Mononuclear cell (primary cell): ENCODE measurements around the gene PARD3B. TPM values are rescaled to one million over a fixed set of nuclear protein-coding genes. Genes with fewer than 3 reads are reported as not detected.

Experiments used
- H3K27me3 ChIP-seq: 2 replicates; pipeline ENCODE4 v1.6.0; 2011; ENCODE audit warnings: low read length, control low read depth; ENCODE audit not compliant: insufficient read depth
- H3K4me1 ChIP-seq: 2 replicates; pipeline ENCODE4 v1.5.1; 2011; ENCODE audit warnings: mild to moderate bottlenecking, low read length, control low read depth; ENCODE audit not compliant: insufficient read depth
- H3K4me3 ChIP-seq: 2 replicates; pipeline ENCODE4 v1.5.1; 2011; ENCODE audit warnings: mild to moderate bottlenecking, low read length, moderate library complexity
- H3K9me3 ChIP-seq: 2 replicates; pipeline ENCODE4 v1.5.1; 2011; ENCODE audit warnings: low read depth, mild to moderate bottlenecking, control low read depth, low read length
- total RNA-seq: library from RNA; depleted of rRNA; stranded (reverse); fragments of >200 nt; gene quantifications from one replicate; pipeline ENCODE4 v1.2.3, GENCODE V29; 2012

The PARD3B gene
- total RNA-seq, 1 donor = 0.94 TPM

DNA sequence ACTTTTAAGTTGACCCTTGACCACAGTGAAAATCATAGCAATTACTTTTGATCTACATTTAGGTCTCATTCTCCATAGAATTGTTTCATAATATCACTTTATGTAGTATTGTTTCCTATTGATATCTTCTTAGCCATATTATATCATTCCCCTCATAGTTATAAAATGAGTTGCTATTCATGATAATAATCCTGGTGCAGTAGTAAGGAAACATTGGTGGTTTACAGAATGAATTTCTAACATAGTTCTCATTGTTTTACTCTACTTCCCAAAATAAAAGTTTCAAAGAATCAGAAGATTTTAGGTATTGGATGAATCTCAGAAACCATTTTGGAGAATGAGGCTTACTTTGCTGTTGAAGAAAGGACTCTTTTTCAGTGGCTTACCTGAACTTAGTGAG is 246.0 kb downstream of the PARD3B start:
- H3K9me3 ChIP-seq = no peaks in the 10 kb centered on the region
- H3K4me1 ChIP-seq = no peaks in the 10 kb centered on the region
- H3K27me3 ChIP-seq = no peaks in the 10 kb centered on the region
- no peak overlapping the region for H3K4me3 ChIP-seq

DNA sequence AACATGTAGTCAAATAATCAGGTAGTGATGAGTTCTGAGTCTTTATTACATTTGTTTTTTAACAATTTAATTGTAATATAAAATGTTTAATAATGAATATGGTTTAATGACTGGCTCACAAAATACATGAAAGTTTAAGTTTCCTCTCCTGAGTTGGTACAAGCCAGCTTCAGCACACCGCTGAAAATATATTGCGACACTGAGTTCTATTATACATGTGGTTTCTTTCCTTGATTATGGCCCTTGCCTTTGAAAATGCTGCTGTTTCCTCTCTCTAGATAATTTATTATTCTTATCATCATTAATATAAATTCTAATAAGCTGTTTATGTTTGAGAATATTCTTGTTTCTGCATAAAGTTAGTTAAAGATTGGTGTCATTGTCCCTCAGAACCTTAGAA is 249.3 kb downstream of the PARD3B start:
- no peaks in the 10 kb centered on the region for H3K27me3 ChIP-seq
- H3K4me1 ChIP-seq = no peaks in the 10 kb centered on the region
- H3K4me3 ChIP-seq = no peak overlapping the region
- no peaks in the 10 kb centered on the region for H3K9me3 ChIP-seq

DNA sequence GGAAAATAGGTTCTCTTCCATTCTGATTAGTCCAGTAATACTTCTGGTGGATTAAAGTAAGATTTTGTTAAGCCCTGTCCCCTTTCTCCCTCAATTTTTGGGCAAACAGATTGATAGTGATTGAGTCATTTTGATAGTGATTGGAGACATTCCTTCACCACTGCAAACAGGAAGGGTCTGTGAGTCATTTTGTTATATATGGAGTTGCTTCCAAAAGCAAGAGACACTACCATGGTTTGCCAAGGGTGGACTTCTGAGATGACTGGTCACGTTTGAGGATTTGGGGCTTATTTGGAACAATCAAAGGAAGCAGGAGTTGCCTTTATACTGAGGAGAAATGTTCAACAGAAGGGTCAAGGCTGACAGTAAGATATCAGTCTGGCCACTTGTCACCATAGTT is 249.9 kb downstream of the PARD3B start:
- Histone ChIP-seq H3K9me3 (no peaks in the 10 kb centered on the region), H3K4me3 (no peak overlapping the region), H3K27me3 (no peaks in the 10 kb centered on the region), H3K4me1 (no peaks in the 10 kb centered on the region)

DNA sequence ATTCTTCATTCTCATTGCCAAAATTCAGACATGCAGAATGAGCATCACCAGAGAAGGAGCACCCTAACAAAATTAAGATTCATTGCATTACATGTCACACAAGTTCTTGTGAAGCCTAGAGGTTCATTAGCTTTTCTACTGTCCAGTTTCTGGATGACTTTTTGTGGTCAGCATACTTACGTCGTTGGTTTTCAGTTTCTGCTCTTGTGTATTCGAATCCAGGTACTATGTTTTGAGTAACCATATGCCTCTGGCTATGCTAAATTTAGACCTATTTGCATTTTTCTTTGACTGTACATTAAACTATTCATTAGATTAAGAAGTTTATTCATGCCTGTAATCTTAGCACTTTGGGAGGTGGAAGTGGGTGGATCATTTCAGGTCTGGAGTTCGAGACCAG is 251.3 kb downstream of the PARD3B start:
- no peaks in the 10 kb centered on the region for H3K27me3 ChIP-seq
- H3K4me1 ChIP-seq = no peaks in the 10 kb centered on the region
- no peaks in the 10 kb centered on the region for H3K9me3 ChIP-seq
- H3K4me3 ChIP-seq = no peak overlapping the region

DNA sequence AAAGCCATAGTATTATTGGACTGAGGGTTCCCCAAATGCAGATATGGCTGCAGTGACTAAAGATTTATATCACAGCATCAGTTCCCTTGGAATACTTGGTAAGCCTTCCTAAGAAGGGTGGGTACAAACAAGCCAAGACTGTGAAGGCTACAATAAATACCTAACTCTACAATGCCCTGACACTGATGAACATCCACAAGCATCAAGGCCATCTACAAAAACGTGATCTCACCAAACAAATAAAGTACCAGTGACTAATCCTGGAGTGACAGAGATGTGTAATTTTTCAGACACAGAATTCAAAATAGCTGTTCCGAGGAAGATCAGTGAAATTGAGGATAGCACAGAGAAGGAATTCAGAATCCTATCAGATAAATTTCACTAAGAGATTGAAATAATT is 254.5 kb downstream of the PARD3B start:
- Histone ChIP-seq H3K4me1 (no peaks in the 10 kb centered on the region), H3K4me3 (no peak overlapping the region), H3K27me3 (no peaks in the 10 kb centered on the region), H3K9me3 (no peaks in the 10 kb centered on the region)

DNA sequence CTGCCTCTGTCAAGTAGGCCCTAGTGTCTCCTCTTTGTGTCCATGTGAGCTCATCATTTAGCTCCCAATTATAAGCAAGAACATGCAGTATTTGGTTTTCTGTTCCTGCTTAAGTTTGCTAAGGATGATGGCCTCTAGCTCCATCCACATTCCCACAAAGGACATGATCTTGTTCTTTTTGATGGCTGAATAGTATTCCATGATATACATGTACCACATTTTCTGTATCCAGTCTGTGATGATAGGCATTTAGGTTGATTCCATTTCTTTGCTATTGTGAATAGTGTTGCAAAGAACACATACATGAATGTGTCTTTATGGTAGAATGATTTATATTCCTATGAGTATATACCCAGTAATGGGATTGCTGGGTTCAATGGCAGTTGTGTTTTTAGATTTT is 263.2 kb downstream of the PARD3B start:
- Histone ChIP-seq H3K27me3 (no peaks in the 10 kb centered on the region), H3K4me3 (no peak overlapping the region), H3K9me3 (peaks cover 8% of the 10 kb centered on the region), H3K4me1 (no peaks in the 10 kb centered on the region)

DNA sequence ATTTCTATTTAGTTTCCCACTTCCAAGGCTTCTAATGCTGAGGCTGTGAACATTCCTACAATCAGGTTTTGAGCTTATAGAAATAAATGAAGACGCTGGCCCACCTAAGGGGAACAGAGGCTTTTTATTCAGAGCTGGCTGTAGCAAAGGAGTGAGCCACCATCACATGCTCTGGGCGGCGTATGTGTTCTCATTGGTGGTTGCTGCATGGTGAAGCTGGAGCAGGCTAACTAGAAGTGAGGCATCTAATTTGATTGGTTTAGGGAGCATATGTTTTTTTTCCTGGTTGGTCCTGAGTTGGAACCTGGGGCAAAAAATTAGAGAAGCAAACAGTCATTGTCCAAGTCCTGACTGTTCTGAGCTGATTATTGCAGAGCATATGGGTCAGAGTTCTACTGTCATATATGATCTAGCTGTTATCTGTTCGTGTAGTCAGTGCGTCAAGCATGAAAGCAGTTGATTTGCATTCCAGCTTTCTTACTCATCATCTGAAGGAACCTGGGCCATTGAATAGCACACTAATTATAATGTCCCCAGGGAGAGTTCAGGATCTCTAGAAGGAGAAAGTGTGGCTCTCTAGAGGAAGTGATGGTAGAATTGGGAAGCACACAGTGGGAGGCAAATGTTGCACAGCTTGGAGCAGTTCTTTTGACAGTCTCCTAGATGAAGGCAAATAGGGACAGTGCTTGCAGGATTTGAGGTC is 279.6 kb downstream of the PARD3B start:
- Histone ChIP-seq H3K4me3 (no peak overlapping the region), H3K9me3 (no peaks in the 10 kb centered on the region), H3K27me3 (no peaks in the 10 kb centered on the region), H3K4me1 (no peaks in the 10 kb centered on the region)

DNA sequence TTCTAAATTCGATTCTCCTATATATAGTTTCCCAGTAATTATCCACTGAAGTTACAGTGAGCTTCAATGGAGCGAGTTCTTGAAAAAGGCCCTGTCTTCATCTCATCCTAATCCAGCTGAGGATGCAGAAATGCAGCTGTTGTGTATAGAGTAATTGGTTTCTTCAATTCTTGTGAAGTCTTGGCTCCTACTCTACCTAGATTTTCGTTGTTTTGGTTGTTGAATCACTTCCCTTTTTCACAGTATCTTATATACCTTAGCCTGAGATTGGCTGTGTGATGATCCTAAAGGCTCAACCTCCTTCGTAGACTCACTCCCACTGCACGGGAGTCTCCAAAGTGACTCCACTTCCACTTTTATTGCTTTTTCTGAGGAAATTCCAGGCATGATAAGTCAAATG is 280.4 kb downstream of the PARD3B start:
- Histone ChIP-seq H3K27me3 (no peaks in the 10 kb centered on the region), H3K4me1 (no peaks in the 10 kb centered on the region), H3K4me3 (no peak overlapping the region), H3K9me3 (no peaks in the 10 kb centered on the region)

DNA sequence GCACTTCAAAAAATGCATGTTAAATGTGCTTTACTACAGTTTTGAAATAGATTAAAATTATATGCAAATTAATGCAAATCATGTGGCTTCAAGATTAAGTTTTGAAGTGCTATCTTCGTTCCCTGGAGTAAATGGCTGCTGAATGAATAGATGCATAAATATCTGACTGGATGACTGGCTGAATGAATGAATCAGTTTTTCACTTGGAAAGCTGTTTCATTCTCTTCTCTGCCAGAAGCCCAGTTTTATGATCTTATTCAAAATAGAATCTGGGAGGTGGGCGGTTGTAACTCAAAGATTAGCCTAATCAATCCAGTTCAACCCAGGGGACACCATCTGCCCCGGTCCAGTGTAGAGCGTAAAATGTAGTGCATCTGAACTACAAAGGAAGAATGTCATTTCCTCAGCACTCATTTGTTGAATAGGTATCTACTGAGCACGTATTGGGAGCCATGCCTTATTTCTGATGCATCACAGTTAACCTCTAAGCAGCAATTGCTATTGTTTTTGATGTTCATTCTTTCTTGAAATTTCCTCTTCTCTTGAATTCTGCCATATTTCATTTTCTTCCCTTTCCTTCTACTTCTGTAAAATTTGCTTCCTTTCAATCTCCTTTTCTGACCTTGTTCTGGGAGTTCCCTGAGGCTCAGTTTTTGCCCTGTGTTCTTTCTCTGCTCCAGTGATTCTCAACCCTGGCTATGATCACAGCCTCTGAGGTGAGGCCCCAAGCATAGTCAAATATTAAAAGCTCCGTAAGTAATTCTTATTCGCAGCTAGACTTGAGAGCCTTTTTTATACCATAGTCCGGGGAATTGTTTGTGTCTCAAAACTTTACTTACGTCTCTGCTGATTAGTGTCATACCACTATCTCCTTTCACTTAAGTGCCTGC is 282.7 kb downstream of the PARD3B start:
- H3K4me1 ChIP-seq = no peaks in the 10 kb centered on the region
- H3K9me3 ChIP-seq = no peaks in the 10 kb centered on the region
- H3K27me3 ChIP-seq = no peaks in the 10 kb centered on the region
- no peak overlapping the region for H3K4me3 ChIP-seq

DNA sequence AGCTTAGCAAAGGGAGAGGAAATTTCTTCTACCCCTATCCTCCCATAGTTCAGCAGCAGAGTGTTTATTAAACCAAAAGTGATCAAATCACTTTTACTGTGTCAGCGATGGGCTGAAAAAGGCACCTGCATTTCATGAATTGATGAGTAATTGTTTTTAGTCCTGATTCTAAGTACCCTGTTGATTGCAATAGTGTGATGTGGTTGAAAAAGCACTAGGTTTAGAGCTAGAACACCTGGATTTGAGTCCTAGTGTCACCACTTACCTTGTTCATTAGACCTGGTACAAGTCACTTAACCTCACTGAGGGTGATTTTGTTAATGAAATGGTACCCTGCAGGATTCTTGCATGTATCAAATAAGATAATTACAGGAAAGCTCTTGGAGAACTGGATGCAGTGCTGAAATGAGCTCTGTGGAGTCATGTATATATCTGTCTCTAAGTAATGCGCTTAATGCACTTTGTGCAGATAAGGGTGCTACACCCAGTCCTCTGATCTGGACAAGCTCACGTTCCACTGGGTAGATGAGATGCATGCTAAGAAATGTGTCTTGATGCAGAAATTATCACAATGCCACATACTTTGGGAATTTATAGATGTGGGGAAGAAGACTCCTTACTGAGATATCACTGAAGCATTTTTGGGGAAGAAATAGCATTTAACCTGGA is 289.6 kb downstream of the PARD3B start:
- no peaks in the 10 kb centered on the region for H3K27me3 ChIP-seq
- H3K4me1 ChIP-seq = no peaks in the 10 kb centered on the region
- no peak overlapping the region for H3K4me3 ChIP-seq
- H3K9me3 ChIP-seq = no peaks in the 10 kb centered on the region

DNA sequence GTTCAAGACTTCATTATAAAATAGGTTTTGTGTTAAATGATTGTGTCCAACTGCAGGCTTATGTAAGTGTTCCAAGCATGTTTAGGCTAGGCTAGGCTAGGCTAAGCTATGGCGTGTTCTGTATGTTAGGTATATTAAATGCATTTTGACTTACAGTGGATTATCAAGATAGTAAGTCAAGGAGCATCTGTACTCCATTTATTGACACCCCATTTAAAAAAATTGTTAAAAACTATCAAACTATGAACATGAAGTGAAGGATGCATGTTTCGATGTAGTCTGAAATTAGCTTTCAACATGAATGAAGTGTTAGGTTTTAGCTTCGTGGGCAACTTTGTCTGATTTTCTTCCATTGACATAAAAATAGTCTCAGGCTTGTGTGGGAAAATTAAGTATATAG is 290.5 kb downstream of the PARD3B start:
- Histone ChIP-seq H3K27me3 (no peaks in the 10 kb centered on the region), H3K4me3 (no peak overlapping the region), H3K9me3 (no peaks in the 10 kb centered on the region), H3K4me1 (no peaks in the 10 kb centered on the region)

DNA sequence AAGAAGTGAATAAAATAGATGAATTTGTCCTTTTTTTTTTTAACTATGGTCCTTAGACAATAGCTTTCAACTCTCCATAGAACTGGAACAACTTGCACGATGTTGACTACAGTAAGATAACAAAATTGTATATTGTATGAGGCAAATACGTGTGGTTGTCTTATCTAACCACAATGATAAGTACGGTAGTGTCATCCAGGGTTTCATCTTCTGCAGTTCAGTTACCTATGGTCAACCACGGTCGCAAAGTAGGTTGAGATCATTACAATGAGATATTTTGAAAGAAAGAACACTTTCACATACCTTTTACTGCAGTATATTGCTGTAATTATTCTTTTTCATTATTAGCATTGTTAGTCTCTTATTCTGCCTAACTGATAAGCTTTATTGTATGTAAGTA is 295.2 kb downstream of the PARD3B start:
- Histone ChIP-seq H3K9me3 (no peaks in the 10 kb centered on the region), H3K4me1 (no peaks in the 10 kb centered on the region), H3K27me3 (no peaks in the 10 kb centered on the region), H3K4me3 (no peak overlapping the region)

DNA sequence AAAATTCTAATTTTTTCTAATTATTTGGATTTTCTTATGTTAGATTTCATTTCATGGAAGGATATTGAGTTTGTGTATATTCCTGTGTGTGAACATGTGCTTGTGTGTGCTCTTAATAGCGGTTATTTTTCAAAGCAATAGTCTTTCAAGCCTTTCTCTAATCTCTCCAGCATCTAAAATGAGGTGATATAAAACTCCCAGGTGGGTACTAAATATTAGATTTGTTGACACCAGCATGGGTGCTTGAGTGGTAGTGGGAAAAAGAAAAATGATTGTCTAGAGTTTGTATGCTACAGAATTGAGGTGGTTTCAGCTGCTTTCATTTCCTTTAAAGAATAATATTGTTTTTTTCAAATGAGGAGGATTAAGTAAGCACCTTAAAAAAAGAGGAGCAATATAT is 296.8 kb downstream of the PARD3B start:
- no peak overlapping the region for H3K4me3 ChIP-seq
- H3K4me1 ChIP-seq = no peaks in the 10 kb centered on the region
- H3K9me3 ChIP-seq = no peaks in the 10 kb centered on the region
- H3K27me3 ChIP-seq = no peaks in the 10 kb centered on the region

DNA sequence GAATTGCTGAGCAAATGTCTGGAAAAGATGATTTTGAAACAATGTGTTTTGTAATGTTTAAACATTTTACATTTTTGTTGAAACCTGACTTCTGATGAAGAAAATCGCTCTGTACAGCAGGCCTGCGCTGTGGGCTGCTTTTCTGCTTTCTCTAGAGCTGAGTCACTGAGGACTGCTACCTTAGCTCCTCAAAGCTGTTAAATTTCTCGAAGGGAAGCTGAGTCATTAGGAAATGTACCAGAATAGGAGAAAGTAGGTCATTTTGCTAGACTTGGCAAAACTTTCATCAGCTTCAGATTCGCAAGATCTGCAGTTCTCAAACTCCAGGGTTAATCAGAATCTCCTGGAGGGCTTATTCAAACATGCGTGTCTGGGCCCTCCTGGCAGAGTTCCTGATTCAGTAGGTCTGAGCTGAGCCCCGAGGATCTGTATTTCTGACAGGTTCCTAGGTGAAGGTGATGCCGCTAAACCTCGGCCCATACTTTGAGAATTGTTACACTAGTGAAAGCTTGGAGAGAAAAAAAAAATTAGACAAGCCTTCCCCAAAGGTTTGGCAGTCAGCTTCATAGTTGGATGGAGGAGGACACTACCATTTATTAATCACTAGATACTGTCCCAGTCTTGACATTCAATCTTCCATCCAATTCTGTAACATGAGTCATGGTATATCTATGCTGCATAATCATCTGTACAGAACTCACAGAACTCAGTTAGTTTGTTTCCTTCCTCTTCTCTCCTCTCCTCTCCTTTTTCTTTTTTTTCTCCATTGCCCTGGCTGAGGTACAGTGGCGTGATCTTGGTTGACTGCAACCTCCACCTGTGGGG is 297.6 kb downstream of the PARD3B start:
- H3K4me1 ChIP-seq = no peaks in the 10 kb centered on the region

DNA sequence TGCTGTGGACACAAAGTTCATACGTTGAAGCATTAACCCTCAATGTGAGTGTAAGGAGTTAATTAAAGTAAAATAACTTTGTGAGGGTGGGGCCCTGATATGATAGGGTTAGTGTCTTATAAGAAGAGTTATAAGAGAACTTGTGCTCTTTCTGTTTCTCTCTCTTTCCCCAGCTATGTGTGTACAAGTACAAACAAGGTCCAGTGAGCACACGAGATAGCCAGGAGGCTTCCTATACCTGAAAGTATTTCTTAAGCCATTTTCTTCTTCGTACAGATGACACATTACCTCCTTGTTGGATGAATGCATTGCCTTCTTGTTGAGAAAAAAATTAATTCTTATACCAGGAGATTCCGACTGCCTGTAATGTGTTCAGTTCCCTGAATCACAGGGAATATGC is 301.2 kb downstream of the PARD3B start:
- no peak overlapping the region for H3K4me3 ChIP-seq
- no peaks in the 10 kb centered on the region for H3K27me3 ChIP-seq
- H3K9me3 ChIP-seq = no peaks in the 10 kb centered on the region
- H3K4me1 ChIP-seq = no peaks in the 10 kb centered on the region

More for the DNA sequence above, 297.6 kb downstream of the PARD3B start:
- no peak overlapping the region for H3K4me3 ChIP-seq
- H3K27me3 ChIP-seq = no peaks in the 10 kb centered on the region
- no peaks in the 10 kb centered on the region for H3K9me3 ChIP-seq
